ENCODE data around the gene DNASE1L3.

DNA sequence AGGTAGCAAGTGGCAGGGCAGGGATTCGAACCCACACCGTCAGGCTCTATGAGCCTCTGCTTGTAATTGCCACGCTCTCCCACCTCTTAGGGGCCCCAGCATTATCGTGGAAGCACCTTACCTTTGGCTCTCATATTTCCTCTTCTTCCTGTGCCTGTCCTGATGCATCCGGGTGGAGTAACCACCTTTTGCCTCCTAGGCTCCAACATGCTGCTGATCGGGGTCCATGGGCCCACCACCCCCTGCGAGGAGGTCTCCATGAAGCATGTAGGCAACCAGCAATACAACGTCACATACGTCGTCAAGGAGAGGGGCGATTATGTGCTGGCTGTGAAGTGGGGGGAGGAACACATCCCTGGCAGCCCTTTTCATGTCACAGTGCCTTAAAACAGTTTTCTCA, 40.4 kb downstream of the DNASE1L3 start:
- TF ChIP-seq GATA2 (IDR thresholded peaks at IDR 0.05; ENCODE audit: low read depth, low read length) = no peak
- no peak for TF ChIP-seq GATA3 (IDR thresholded peaks at IDR 0.05; ENCODE audit: low read depth, low read length)

Measured in SH-SY5Y (cell line).